HG02852 (cell line): ENCODE data around the gene C1orf198.

Source experiments
- ATAC-seq: cut with Tn5 transposase; IDR thresholded peaks from one replicate; pipeline ENCODE4 v1.9.1; 2021; ENCODE audit warnings: mild to moderate bottlenecking, moderate library complexity; ENCODE audit not compliant: unreplicated experiment

Gene C1orf198, protein sequence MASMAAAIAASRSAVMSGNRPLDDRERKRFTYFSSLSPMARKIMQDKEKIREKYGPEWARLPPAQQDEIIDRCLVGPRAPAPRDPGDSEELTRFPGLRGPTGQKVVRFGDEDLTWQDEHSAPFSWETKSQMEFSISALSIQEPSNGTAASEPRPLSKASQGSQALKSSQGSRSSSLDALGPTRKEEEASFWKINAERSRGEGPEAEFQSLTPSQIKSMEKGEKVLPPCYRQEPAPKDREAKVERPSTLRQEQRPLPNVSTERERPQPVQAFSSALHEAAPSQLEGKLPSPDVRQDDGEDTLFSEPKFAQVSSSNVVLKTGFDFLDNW

DNA sequence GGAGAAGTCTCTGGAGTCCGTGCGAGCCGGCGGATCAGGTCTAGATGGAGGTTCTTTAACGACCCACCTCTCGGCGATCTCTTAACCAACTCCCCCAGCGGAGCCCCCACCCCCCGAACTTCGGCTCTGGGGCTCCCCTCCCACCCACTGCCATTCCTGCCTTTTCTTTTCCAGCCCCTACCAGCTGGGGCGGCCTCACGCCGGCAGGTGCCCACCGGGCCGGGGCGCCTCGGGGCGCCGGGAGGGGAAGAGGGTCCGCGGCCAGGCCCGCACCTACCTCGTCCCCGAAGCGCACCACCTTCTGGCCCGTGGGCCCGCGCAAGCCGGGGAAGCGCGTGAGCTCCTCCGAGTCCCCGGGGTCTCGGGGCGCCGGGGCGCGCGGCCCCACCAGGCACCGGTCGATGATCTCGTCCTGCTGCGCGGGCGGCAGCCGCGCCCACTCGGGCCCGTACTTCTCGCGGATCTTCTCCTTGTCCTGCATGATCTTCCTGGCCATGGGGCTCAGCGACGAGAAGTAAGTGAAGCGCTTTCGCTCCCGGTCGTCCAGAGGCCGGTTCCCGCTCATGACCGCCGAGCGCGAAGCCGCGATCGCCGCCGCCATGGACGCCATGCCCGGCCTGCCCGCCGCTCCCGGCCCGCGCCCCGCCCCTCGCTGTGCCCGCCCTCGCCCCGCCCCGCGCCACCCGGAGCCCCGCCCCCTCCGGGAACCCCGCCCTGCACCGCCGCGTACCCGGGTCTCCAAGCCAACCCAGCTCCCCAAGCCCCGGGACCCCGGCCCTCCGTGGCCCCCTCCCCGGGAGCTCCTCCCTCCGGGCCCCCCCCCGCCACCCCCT is at the start of gene C1orf198:
Gene C1orf198, minus strand, starts transcription at position 619 of the 833 bp plus-strand sequence. Its CDS starts 9 bp downstream, at position 610.
- peak; percentile 81 for ATAC-seq

DNA sequence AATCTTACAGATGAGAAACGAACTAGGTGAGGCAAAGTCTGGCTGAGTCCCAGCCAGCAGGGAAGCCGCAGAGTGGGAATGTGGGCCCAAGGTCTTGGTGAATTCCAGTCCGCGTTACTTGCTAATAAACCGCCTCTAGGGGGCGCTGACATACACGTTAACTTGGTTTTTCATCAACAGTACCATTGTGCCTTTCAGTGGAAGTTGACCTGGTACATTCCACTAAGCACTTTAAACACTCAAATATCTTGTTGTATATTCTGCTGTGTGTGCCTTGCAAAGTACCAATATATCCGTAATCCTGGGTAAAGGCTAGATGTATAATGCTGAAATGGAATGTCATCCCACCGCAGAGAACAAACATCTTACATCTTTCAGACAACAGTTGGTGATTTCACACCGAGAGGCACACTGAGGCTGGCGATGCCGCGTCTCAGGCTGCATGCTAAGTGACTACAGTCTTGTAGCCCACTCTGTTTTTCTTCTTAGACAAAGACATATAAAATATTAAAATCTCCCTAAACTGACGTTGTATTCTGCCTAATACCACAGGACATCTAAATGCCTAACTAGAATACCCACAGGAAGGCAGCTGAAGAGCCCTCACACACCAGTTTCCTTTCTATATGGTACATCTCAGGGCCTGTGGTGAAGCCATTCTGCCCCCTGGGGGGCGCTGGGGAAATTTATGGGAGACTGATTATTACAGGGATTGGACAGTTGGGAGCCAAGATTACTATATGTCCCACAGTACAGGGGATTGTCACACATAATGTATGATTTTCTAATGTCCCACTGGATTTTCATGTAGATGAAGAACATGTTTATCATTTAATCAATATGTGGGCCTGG is 49.2 kb upstream of the C1orf198 start:
- ATAC-seq: peak; percentile 66

DNA sequence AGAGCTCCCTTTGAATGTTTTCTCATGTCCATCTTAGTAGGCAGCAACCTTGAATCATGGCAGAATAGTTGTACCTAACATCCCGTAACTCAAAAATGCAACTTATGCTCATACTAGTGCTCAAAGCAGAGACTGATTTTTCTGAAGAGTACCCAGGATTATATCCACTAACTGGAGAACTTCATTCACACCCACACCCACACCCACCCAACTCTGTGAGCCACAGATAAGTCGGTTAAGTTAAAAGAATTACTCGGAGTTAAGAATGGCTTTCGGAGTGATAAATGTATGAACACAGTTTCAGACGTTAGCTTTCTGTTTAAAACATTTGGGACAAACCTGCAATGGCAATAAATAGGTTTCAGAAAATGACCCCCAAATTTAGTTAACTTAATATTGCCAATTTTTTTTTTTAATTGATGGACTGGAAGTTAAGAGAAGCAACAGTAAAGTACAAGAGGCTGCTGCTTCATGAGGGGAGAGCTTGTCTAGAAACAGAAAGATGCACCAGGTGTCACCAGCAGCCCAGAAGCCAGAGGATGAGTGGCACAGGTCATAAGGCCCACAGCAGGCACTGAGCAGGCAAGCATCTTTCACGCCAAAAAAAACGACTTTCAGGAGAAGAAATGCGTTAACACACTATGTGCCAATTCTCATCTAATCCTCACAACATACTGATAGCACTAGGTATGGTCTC is 48.4 kb upstream of the C1orf198 start:
- ATAC-seq: no peak

DNA sequence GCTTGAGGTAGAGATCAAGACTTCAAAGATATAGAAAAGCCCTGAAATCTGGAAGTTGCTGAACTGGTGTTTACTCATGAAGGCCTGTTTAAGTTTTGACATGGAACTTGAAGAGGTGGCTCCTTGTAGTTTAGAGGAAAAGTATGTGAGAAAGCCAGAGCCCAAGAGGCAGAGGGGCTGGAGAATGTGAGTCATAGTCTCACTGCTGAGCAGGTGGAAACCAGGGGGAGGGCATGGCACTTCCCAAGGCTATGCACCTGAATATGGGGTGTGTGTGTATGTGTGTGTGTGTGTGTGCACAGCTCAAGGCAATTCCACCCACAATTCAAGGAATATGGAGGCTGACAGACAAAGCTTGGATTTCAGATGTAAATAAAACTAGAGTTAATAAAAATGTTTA is 46.8 kb upstream of the C1orf198 start:
- ATAC-seq: no peak

DNA sequence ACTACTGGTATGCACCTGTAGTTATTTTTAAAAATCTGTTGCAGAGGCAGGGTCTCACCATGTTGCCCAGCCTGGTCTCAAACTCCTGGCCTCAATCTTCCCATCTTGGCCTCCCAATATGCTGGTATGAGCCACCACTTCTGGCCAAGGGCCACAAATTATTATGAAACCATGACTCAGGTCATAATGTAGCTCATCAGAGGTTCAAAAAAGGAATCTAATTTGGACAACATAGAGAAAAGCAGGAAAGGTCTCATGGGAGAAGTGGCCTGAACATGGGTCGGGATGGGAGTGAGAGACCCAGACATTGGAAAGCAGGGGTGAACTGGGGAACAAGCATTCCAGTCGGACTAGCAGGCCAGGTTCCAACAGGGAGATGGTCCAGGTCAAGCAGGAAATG is 45.2 kb upstream of the C1orf198 start:
- ATAC-seq: no peak

DNA sequence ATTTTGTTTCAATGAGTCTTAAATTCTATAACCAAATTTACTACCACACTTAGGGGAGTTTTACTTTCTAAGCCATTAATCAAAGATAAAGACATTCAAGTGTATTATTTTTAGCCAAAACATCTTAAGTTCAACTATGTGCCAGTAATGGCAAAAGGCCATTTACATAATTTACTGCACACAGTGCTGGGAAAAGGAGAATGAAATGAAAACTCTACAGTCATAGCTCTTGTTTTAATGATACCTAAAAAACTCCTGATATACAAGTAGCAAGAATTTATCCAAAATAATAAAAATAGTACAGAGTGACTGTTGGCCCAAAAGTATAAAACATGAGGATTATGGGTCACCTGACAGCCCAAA is 42.4 kb upstream of the C1orf198 start:
- ATAC-seq: no peak

DNA sequence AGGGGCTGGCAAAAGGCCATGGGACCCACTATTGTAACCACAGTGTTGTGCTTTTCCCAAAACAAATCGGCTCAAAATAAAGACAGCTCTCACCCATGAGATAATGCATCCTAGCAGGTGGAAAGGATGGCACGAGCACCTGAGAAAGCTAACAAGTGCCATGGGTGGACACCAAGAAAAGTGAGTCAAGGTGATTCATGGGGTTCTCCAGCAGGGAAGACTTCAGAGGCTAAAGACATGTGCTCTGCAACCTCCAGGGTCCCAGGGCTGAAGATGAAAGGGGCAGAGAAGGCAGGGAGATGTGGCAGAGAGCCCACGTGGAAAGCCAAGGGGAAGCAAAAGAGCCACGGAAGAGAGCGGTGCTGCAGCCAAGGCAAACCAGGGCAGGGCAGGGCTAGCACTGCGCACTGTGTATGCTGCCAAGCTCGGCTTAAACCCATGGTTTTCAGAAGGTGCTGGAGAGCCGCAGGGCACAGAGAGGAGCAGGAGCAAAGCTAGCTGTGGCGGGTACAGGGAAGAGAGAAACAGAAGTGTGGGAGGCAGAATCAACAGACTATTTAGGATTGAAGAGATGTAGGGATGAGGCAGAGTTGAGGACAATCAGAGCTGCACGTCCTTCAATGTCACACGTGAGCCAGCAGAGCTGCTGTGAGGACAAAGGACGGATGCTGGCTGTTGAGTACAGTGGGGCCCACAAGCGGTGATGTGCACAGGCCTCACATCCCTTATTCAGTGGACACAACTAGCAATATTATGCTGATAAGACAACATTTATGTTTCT is 41.8 kb upstream of the C1orf198 start:
- no peak for ATAC-seq

DNA sequence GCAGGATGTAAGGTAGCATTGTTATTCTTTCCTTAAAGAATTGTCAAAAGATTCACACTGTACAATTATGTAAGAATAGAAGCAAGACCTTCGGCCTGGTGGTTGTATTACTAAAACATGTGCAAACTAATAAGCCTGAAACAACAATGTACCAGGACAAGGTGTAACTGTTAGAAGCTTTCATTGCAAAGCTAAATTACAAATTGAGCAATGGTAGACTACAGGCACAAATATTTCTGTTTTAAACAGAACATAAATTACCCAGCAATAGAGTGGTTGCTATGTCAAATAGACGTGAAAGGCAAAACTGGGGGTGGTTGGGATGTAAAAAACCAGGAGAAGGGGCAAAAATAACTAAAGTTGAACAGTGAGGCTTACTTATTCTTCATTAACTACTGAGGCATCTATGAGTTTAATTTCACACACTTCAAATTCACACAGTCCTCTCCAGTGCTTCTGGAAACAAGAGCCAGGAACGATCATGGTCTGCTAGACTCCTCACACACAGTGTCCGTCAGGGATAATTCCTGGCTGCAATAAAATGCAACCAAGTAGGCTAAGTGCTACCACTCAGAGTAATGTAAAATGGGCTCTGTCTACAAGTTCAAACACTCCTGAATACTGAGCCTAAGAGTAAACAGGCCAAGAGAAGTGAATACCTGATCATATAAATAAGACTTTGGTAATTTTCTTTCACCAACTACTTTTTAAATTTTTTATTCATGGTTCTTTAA is 39.3 kb upstream of the C1orf198 start:
- no peak for ATAC-seq

DNA sequence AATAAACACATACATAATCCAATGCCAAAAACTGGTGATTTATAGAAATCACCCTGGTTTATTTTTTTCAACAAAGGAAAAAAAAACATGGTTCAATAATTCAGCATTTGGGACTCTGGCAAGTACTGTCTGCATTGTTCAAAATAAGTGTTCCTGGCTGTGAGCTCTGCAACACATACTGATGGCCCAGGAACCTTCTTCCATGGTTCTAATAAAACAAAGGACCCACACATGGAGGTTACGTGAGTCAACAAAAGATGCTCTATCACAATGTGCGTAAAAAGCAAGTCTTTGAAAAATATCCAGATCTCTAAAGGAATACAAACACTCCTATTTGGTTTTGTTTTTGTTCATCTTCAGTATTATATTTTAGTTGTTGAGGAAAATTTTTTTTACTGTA is 37.9 kb upstream of the C1orf198 start:
- ATAC-seq: no peak

DNA sequence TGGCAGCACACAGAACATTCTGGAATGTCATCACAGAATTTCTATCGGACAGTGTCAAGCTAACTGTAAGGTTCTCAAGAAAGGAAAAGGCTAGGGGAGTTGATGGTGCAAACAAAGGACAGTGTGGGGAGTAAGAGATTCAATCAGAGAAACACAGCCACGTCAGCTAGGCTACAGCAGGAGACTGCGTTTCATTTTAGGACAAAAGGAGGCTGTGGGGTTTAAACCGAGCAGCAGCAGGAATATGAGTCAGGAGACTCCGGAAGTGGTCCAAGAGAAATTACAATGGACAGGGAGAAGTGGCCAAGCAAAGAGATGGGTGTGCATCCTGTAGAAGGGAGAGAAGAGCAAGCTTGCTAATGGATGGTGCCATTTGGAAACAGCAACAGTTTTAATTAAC is 37.4 kb upstream of the C1orf198 start:
- no peak for ATAC-seq

DNA sequence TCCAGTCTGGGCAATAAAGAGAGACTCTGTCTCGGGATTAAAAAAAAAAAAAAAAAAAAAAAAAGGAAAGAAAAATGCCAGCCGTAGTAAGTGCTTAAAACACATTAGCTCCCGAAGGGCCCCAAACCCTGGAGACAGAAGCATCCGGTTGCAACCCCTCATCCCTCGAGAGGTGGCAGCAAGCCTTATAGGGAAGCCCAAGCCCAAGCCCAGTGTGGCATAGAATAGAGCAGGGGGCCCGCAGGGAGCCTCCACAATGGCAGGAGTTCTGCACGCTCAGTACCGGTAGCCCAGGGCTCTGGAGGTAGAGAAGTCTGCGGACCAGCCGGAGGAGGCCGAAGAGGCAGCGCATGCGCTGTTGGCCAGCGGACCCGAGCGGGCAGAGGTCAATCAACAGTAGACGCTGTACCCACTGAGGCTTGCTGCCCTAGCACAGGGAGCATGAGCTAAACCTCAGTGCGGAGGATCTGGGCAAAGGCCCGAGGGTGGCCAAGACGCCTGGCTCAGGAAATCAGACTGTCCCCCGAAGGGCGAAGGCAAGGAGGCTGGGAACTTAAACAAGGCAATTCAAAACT is 34.1 kb upstream of the C1orf198 start:
- no peak for ATAC-seq

DNA sequence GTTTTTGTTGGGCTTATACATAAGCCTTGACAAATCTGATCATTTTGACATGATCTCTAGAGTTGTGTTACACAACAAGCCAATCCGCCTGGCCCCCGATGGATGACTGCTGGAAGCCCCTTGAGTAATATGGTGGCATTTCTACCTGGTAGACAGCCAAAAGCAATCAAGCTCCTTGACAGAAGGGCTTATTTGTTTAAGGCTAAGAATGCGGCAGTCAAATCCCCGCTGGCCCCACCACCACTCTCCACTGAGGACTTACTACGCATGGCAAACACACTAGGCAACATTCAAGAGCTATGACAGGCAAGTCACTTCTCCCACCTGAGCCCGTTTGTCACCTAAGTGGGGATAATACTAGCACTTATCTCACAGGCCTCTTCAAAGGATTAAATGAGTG is 33.4 kb upstream of the C1orf198 start:
- ATAC-seq: no peak

DNA sequence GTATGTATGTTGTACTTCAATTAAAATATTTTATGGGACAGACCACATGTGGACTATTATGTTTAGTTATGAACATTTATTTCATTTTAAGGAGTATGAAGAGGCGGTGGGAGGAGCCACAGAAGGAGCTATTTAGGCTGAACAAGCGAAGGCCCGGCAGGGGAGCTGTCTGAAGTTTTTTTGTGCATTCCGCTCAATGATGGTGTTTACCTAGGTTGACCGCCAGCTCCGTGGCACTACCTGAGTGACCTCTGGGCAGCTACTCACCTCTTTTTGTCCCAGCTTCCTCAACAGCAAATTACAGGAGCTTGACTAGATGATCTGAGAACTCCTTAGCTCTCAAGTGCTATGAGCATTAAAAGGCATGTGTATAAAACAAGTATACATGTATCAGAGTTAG is 32.7 kb upstream of the C1orf198 start:
- no peak for ATAC-seq

DNA sequence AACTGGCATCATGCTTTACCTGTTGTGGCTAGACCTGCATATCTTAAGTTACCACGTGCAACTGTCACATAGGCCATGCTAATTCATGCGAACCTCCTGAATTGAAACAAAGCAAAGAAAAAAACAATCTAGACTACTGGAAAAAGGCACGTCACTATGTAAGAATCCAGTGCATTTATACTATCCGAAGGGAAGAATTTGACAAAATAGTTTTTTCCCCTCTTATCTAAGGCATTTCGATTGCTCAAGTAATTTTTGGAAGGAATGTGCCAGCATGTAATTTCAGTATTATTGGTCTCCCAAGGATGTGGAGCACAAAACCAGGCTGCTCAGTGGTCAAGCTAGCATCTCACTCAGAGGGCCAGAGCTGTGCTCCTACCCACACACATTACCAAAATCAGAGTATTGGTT is 31.5 kb upstream of the C1orf198 start:
- ATAC-seq: no peak

DNA sequence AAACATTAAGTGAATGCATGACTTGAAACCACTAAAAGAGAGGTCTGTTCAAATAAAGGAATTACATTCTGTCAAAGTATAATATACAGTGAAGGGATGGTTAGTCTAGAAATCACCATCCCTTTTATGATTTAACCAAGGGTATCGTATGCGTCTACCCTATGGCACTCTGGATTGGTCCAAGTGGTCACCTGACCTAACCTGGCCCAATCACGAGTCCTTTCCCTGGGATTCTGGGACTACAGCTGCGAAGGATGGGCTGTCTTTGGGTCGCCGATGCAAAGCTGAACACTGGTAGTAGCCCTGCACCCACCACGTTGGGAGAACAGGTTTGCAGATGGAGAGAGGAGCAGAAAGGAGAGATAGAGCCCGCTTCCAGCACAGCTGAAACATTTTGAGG is 30.4 kb upstream of the C1orf198 start:
- no peak for ATAC-seq

DNA sequence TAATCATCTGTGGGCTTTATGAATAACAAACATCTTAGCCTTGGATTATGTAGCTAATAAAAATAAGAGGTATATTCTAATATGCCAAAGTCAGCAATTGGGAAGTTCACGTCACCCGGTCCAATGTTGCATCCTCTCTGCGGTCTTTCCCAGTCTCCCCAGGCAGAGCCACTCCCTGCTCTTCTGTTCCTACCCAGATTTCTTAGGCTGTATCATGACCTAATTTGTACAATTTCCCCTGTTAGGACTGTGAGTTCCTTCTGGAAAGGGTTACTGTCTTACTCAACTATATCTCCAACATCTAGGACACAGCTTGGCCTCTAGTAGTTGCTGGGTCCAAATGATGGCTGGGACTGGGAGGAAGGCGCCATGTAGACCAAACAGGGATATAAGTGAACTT is 29.8 kb upstream of the C1orf198 start:
- ATAC-seq: no peak

DNA sequence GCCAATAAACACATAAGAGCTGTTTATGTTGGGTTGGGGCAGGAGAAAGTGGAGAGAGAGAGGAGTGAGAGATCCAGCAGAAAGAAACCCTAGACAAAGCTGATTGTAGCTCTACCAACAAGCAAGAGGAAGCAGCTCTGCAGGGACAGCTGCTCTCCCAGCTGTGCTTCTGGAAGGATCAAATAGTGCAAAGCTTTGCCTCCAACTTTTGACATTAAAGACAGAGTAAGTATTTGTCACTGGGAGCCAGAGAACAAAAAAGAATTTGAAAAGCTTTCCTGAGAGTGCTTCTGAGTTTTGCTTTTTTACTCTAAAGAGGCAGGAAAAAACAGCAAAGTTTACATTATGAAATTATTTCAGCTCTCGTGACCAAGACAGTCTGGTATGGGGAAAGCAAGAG is 28.5 kb upstream of the C1orf198 start:
- ATAC-seq: no peak

DNA sequence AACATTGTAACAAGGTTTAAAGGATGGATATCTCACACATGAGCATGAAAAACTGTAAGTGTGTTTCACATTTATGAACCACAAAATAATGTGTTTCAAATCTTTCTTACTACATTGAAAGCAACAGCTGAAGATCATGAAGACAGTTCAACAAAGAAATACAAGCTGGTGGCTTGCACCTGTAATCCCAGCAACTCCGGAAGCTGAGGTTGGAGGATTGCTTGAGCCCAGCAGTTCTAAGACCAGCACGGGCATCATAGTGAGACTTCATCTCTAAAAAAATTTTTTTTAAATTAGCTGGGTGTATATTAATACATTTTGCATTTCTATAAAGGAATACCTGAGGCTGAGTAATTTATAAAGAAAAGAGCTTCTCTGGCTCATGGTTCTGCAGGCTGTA is 27.1 kb upstream of the C1orf198 start:
- ATAC-seq: no peak

DNA sequence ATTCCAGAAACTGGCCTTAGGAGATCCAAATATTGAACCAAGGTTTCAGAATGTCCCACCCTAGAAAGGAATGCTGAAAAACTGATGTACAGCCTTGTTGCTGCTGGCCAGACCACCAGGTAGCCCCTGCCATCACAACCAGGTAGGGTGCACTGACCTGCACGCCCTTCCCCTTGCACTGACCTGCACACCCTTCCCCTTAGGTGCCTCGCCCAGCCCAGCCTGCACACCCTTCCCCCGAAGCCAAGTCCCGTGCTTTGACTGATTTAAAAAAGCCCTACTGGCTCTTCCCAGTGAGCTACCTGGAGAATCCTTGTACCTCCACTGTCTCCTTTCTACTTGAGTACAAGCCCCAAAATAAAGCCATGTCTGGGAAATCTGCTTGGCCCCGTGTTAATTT is 26.3 kb upstream of the C1orf198 start:
- ATAC-seq: no peak
